ENCODE measurements around the gene SLC1A4.

The SLC1A4 gene

GRCh38 chr2:64992990-64993389, 3.8 kb downstream of the SLC1A4 start:
- H3K23ac ChIP-seq (ENCODE audit: low read length in 2 of 2), result no peak overlapping the region
- H3K14ac ChIP-seq (ENCODE audit: low read length in 2 of 2), result no peak overlapping the region
- H3K18ac ChIP-seq (ENCODE audit: low read depth in 1 of 2, low read length in 2 of 2), result no peak overlapping the region
- H3K36me3 ChIP-seq (ENCODE audit: control insufficient read depth in 1 of 2, insufficient read depth in 2 of 2, low read depth in 1 of 2, low read length in 2 of 2), result peaks cover 0 to 4% of the 10 kb centered on the region in 2 experiments
- no peak overlapping the region for H2BK15ac ChIP-seq (ENCODE audit: low read depth, poor library complexity, severe bottlenecking)
- H3K79me1 ChIP-seq (replicated peaks; ENCODE audit: low read length, poor library complexity, severe bottlenecking), result peaks cover 1% of the 10 kb centered on the region
- no peak overlapping the region for H2BK5ac ChIP-seq (ENCODE audit: low read depth, low read length, poor library complexity, severe bottlenecking)
- H3K9me3 ChIP-seq (ENCODE audit: control insufficient read depth, low read length), result no peaks in the 10 kb centered on the region
- H3K4me3 ChIP-seq (ENCODE audit: insufficient read depth in 1 of 2, low read depth in 1 of 2, low read length in 2 of 2), result no peak overlapping the region
- H3K27me3 ChIP-seq (ENCODE audit: control insufficient read depth in 1 of 2, insufficient read depth in 1 of 2, low read length in 2 of 2), result peaks cover 0 to 7% of the 10 kb centered on the region in 2 experiments
- WGBS, result 59% methylated on average over 4 of the region's 4 CpGs
- peaks cover 10% of the 10 kb centered on the region for H3K4me1 ChIP-seq (ENCODE audit: control insufficient read depth, insufficient read depth, low read depth, low read length)
- H2BK120ac ChIP-seq (ENCODE audit: low read depth, low read length), result no peak overlapping the region
- no peak for DNase-seq
- H4K8ac ChIP-seq (ENCODE audit: low read length), result no peak overlapping the region
- H3K9ac ChIP-seq (ENCODE audit: low read length), result no peak overlapping the region
- H2AK5ac ChIP-seq (ENCODE audit: low read length, severe bottlenecking), result no peak overlapping the region
- H3K4me2 ChIP-seq (ENCODE audit: low read length, poor library complexity, severe bottlenecking), result no peak overlapping the region
- H3K4ac ChIP-seq (ENCODE audit: low read depth in 1 of 2, low read length in 2 of 2), result no peak overlapping the region
- no peak overlapping the region for H2AFZ ChIP-seq (ENCODE audit: low read depth, low read length)
- no peak overlapping the region for H3K27ac ChIP-seq (ENCODE audit: low read length, poor library complexity, severe bottlenecking)
- H2BK12ac ChIP-seq (ENCODE audit: low read length in 2 of 2), result no peak overlapping the region
- H4K91ac ChIP-seq (ENCODE audit: low read length), result no peak overlapping the region

GRCh38 chr2:64995041-64995440, 5.8 kb downstream of the SLC1A4 start:
- Histone ChIP-seq H3K9ac (ENCODE audit: low read length) (no peak overlapping the region), H2BK120ac (ENCODE audit: low read depth, low read length) (no peak overlapping the region), H3K79me1 (replicated peaks; ENCODE audit: low read length, poor library complexity, severe bottlenecking) (peaks cover 3% of the 10 kb centered on the region), H3K14ac (ENCODE audit: low read length in 2 of 2) (no peak overlapping the region), H3K4me3 (ENCODE audit: insufficient read depth in 1 of 2, low read depth in 1 of 2, low read length in 2 of 2) (no peak overlapping the region), H3K4me2 (ENCODE audit: low read length, poor library complexity, severe bottlenecking) (no peak overlapping the region), H3K18ac (ENCODE audit: low read depth in 1 of 2, low read length in 2 of 2) (no peak overlapping the region), H2AK5ac (ENCODE audit: low read length, severe bottlenecking) (no peak overlapping the region), H4K91ac (ENCODE audit: low read length) (no peak overlapping the region), H3K27me3 (ENCODE audit: control insufficient read depth in 1 of 2, insufficient read depth in 1 of 2, low read length in 2 of 2) (peaks cover 0 to 3% of the 10 kb centered on the region in 2 experiments), H2BK12ac (ENCODE audit: low read length in 2 of 2) (no peak overlapping the region), H2BK5ac (ENCODE audit: low read depth, low read length, poor library complexity, severe bottlenecking) (no peak overlapping the region), H3K36me3 (ENCODE audit: control insufficient read depth in 1 of 2, insufficient read depth in 2 of 2, low read depth in 1 of 2, low read length in 2 of 2) (peaks cover 0 to 4% of the 10 kb centered on the region in 2 experiments), H3K27ac (ENCODE audit: low read length, poor library complexity, severe bottlenecking) (no peak overlapping the region), H3K4me1 (ENCODE audit: control insufficient read depth, insufficient read depth, low read depth, low read length) (peaks cover 2% of the 10 kb centered on the region), H3K9me3 (ENCODE audit: control insufficient read depth, low read length) (no peaks in the 10 kb centered on the region), H3K4ac (ENCODE audit: low read depth in 1 of 2, low read length in 2 of 2) (no peak overlapping the region), H4K8ac (ENCODE audit: low read length) (no peak overlapping the region), H2AFZ (ENCODE audit: low read depth, low read length) (no peak overlapping the region), H3K23ac (ENCODE audit: low read length in 2 of 2) (no peak overlapping the region), H2BK15ac (ENCODE audit: low read depth, poor library complexity, severe bottlenecking) (no peak overlapping the region)
- 94% methylated on average over 3 of the region's 3 CpGs for WGBS
- DNase-seq, result no peak

GRCh38 chr2:64996871-64997307, 7.7 kb downstream of the SLC1A4 start:
- H2BK120ac ChIP-seq (ENCODE audit: low read depth, low read length), result no peak overlapping the region
- no peak overlapping the region for H3K4me3 ChIP-seq (ENCODE audit: insufficient read depth in 1 of 2, low read depth in 1 of 2, low read length in 2 of 2)
- H3K27ac ChIP-seq (ENCODE audit: low read length, poor library complexity, severe bottlenecking), result no peak overlapping the region
- no peak overlapping the region for H2BK5ac ChIP-seq (ENCODE audit: low read depth, low read length, poor library complexity, severe bottlenecking)
- H3K23ac ChIP-seq (ENCODE audit: low read length in 2 of 2), result no peak overlapping the region
- H3K4me2 ChIP-seq (ENCODE audit: low read length, poor library complexity, severe bottlenecking), result no peak overlapping the region
- no peak overlapping the region for H3K9ac ChIP-seq (ENCODE audit: low read length)
- H3K4ac ChIP-seq (ENCODE audit: low read depth in 1 of 2, low read length in 2 of 2), result no peak overlapping the region
- WGBS, result 95% methylated on average over 2 of the region's 3 CpGs
- peak; percentile 14 for DNase-seq
- H4K8ac ChIP-seq (ENCODE audit: low read length), result no peak overlapping the region
- H2BK12ac ChIP-seq (ENCODE audit: low read length in 2 of 2), result no peak overlapping the region
- H2AFZ ChIP-seq (ENCODE audit: low read depth, low read length), result no peak overlapping the region
- no peak overlapping the region for H4K91ac ChIP-seq (ENCODE audit: low read length)
- H3K9me3 ChIP-seq (ENCODE audit: control insufficient read depth, low read length), result no peaks in the 10 kb centered on the region
- H3K79me1 ChIP-seq (replicated peaks; ENCODE audit: low read length, poor library complexity, severe bottlenecking), result peaks cover 3% of the 10 kb centered on the region
- H3K18ac ChIP-seq (ENCODE audit: low read depth in 1 of 2, low read length in 2 of 2), result peak overlapping the region in 1 of 2 experiments; percentile 46
- no peaks in the 10 kb centered on the region for H3K4me1 ChIP-seq (ENCODE audit: control insufficient read depth, insufficient read depth, low read depth, low read length)
- peaks cover 0 to 4% of the 10 kb centered on the region in 2 experiments for H3K36me3 ChIP-seq (ENCODE audit: control insufficient read depth in 1 of 2, insufficient read depth in 2 of 2, low read depth in 1 of 2, low read length in 2 of 2)
- no peak overlapping the region for H2BK15ac ChIP-seq (ENCODE audit: low read depth, poor library complexity, severe bottlenecking)
- no peak overlapping the region for H3K14ac ChIP-seq (ENCODE audit: low read length in 2 of 2)
- H3K27me3 ChIP-seq (ENCODE audit: control insufficient read depth in 1 of 2, insufficient read depth in 1 of 2, low read length in 2 of 2), result no peaks in the 10 kb centered on the region
- no peak overlapping the region for H2AK5ac ChIP-seq (ENCODE audit: low read length, severe bottlenecking)

GRCh38 chr2:64998658-64999061, 9.5 kb downstream of the SLC1A4 start:
- Histone ChIP-seq H4K91ac (ENCODE audit: low read length) (no peak overlapping the region), H3K79me1 (replicated peaks; ENCODE audit: low read length, poor library complexity, severe bottlenecking) (peaks cover 1% of the 10 kb centered on the region), H2BK120ac (ENCODE audit: low read depth, low read length) (no peak overlapping the region), H3K36me3 (ENCODE audit: control insufficient read depth in 1 of 2, insufficient read depth in 2 of 2, low read depth in 1 of 2, low read length in 2 of 2) (no peaks in the 10 kb centered on the region), H3K18ac (ENCODE audit: low read depth in 1 of 2, low read length in 2 of 2) (peak overlapping the region in 1 of 2 experiments; percentile 19), H3K27ac (ENCODE audit: low read length, poor library complexity, severe bottlenecking) (peak overlapping the region; percentile 24), H3K9me3 (ENCODE audit: control insufficient read depth, low read length) (no peaks in the 10 kb centered on the region), H3K4me3 (ENCODE audit: insufficient read depth in 1 of 2, low read depth in 1 of 2, low read length in 2 of 2) (no peak overlapping the region), H3K23ac (ENCODE audit: low read length in 2 of 2) (no peak overlapping the region), H2BK5ac (ENCODE audit: low read depth, low read length, poor library complexity, severe bottlenecking) (no peak overlapping the region), H2AFZ (ENCODE audit: low read depth, low read length) (no peak overlapping the region), H3K14ac (ENCODE audit: low read length in 2 of 2) (no peak overlapping the region), H4K8ac (ENCODE audit: low read length) (no peak overlapping the region), H2BK12ac (ENCODE audit: low read length in 2 of 2) (no peak overlapping the region), H3K9ac (ENCODE audit: low read length) (no peak overlapping the region), H3K4me1 (ENCODE audit: control insufficient read depth, insufficient read depth, low read depth, low read length) (no peaks in the 10 kb centered on the region), H3K4ac (ENCODE audit: low read depth in 1 of 2, low read length in 2 of 2) (no peak overlapping the region), H3K27me3 (ENCODE audit: control insufficient read depth in 1 of 2, insufficient read depth in 1 of 2, low read length in 2 of 2) (no peaks in the 10 kb centered on the region), H3K4me2 (ENCODE audit: low read length, poor library complexity, severe bottlenecking) (no peak overlapping the region), H2BK15ac (ENCODE audit: low read depth, poor library complexity, severe bottlenecking) (no peak overlapping the region), H2AK5ac (ENCODE audit: low read length, severe bottlenecking) (no peak overlapping the region)
- 43% methylated on average over 2 of the region's 2 CpGs for WGBS
- DNase-seq, result peak; percentile 80
